ENCODE results near the gene MTHFR.

GRCh38 chr1:11831945-11832725 is 26.4 kb upstream of the MTHFR start:
- TF ChIP-seq POLR2AphosphoS5 (IDR thresholded peaks at IDR 0.05; ENCODE audit: low read depth, low read length) = no peak
- no peak for TF ChIP-seq TAF1 (IDR thresholded peaks at IDR 0.05; ENCODE audit: borderline replicate concordance, insufficient read depth, low read length)
- no peak for TF ChIP-seq REST (IDR thresholded peaks at IDR 0.05; ENCODE audit: insufficient read depth in 1 of 2, low read depth in 2 of 2, low read length in 2 of 2)

All from PFSK-1 (cell line).